ENCODE data around the gene LMO4.

The LMO4 gene

DNA sequence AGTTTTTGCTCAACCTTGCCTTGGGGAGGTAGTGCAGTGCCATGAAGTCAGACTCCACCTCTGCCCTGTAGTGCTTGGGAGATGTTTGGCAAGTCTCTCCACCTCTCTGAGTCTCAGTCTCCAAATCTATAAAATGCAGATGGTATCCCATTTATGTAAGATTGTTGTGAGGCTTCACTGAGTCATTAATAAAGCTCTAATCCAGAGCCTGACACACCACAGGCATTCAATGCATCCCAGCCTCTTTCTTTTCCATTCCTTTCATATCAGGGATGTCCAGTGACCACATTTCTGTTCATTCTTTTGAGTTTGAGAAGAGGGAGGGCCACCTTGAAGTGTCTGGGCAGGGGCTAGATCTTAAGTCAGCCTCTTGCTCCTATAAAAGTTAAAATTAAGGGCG is 37.6 kb upstream of the LMO4 start:
- H3K9ac ChIP-seq (ENCODE audit: low read length): no peak overlapping the region
- H3K79me2 ChIP-seq (ENCODE audit: low read length): no peaks in the 10 kb centered on the region
- no peaks in the 10 kb centered on the region for H3K4me1 ChIP-seq (ENCODE audit: low read length)
- peaks cover 8% of the 10 kb centered on the region; the same call in 1 of the 2 replicates for H3K27me3 ChIP-seq (ENCODE audit: low read depth, low read length)
- no peak overlapping the region for H3K4me3 ChIP-seq (ENCODE audit: low read length)
- H3K36me3 ChIP-seq (replicated peaks; ENCODE audit: low read depth, low read length): no peaks in the 10 kb centered on the region
- no peaks in the 10 kb centered on the region for H4K20me1 ChIP-seq (ENCODE audit: insufficient read depth, low read length)
- TF ChIP-seq, protein P1, sequence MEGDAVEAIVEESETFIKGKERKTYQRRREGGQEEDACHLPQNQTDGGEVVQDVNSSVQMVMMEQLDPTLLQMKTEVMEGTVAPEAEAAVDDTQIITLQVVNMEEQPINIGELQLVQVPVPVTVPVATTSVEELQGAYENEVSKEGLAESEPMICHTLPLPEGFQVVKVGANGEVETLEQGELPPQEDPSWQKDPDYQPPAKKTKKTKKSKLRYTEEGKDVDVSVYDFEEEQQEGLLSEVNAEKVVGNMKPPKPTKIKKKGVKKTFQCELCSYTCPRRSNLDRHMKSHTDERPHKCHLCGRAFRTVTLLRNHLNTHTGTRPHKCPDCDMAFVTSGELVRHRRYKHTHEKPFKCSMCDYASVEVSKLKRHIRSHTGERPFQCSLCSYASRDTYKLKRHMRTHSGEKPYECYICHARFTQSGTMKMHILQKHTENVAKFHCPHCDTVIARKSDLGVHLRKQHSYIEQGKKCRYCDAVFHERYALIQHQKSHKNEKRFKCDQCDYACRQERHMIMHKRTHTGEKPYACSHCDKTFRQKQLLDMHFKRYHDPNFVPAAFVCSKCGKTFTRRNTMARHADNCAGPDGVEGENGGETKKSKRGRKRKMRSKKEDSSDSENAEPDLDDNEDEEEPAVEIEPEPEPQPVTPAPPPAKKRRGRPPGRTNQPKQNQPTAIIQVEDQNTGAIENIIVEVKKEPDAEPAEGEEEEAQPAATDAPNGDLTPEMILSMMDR (IDR thresholded peaks at IDR 0.05; ENCODE audit: low read depth, low read length): no peak
- H2AFZ ChIP-seq (ENCODE audit: low read depth, low read length): no peak overlapping the region
- H3K27ac ChIP-seq (ENCODE audit: low read length): no peak overlapping the region
- H3K4me2 ChIP-seq (ENCODE audit: low read length): no peak overlapping the region
- H3K9me3 ChIP-seq (ENCODE audit: insufficient read depth, low read length): no peaks in the 10 kb centered on the region

- no peak overlapping the region for H3K4me2 ChIP-seq (ENCODE audit: low read length)
- H3K9ac ChIP-seq (ENCODE audit: low read length): no peak overlapping the region
- no peaks in the 10 kb centered on the region for H3K9me3 ChIP-seq (ENCODE audit: insufficient read depth, low read length)
- H3K27ac ChIP-seq (ENCODE audit: low read length): no peak overlapping the region
- H3K4me3 ChIP-seq (ENCODE audit: low read length): no peak overlapping the region
- H2AFZ ChIP-seq (ENCODE audit: low read depth, low read length): no peak overlapping the region
- H3K79me2 ChIP-seq (ENCODE audit: low read length): no peaks in the 10 kb centered on the region
- H3K36me3 ChIP-seq (replicated peaks; ENCODE audit: low read depth, low read length): no peaks in the 10 kb centered on the region
- TF ChIP-seq EZH2phosphoT487 (IDR thresholded peaks at IDR 0.05; ENCODE audit: low read depth): no peak
- TF ChIP-seq, protein P1 (IDR thresholded peaks at IDR 0.05; ENCODE audit: low read depth, low read length): peak; percentile 80
- no peaks in the 10 kb centered on the region for H3K4me1 ChIP-seq (ENCODE audit: low read length)
- H3K27me3 ChIP-seq (ENCODE audit: low read depth, low read length): peaks cover 8% of the 10 kb centered on the region; the same call in 1 of the 2 replicates
- H4K20me1 ChIP-seq (ENCODE audit: insufficient read depth, low read length): no peaks in the 10 kb centered on the region
Observed at GRCh38 chr1:87292684-87293493, 35.8 kb upstream of the LMO4 start.

DNA sequence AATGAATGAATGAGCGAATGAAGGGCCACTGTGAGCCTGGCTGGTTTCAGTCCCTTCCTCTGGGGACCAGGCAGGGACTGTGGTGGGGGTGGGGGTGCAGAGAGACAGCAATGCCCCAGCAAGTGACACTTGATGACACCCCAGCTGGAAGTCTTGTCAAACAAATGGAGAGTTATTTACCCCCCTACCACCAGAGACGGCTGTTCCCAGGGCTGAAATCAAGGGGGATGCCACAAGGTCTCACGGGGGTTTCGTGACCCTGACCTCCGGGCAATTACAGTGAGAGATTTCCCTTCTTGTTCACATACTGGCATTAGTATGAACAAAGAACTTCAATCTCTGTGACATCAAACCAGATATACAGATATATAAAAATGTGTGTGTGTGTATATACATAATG is 34.0 kb upstream of the LMO4 start:
- Histone ChIP-seq H3K4me3 (ENCODE audit: low read length) (no peak overlapping the region), H3K27me3 (ENCODE audit: low read depth, low read length) (peaks cover 6% of the 10 kb centered on the region; the same call in 1 of the 2 replicates), H3K27ac (ENCODE audit: low read length) (no peak overlapping the region), H3K79me2 (ENCODE audit: low read length) (no peaks in the 10 kb centered on the region), H3K9ac (ENCODE audit: low read length) (no peak overlapping the region), H4K20me1 (ENCODE audit: insufficient read depth, low read length) (no peaks in the 10 kb centered on the region), H3K36me3 (replicated peaks; ENCODE audit: low read depth, low read length) (no peaks in the 10 kb centered on the region), H3K9me3 (ENCODE audit: insufficient read depth, low read length) (no peaks in the 10 kb centered on the region), H3K4me1 (ENCODE audit: low read length) (no peaks in the 10 kb centered on the region), H3K4me2 (ENCODE audit: low read length) (no peak overlapping the region), H2AFZ (ENCODE audit: low read depth, low read length) (no peak overlapping the region)
- no peak for TF ChIP-seq EZH2phosphoT487 (IDR thresholded peaks at IDR 0.05; ENCODE audit: low read depth)

DNA sequence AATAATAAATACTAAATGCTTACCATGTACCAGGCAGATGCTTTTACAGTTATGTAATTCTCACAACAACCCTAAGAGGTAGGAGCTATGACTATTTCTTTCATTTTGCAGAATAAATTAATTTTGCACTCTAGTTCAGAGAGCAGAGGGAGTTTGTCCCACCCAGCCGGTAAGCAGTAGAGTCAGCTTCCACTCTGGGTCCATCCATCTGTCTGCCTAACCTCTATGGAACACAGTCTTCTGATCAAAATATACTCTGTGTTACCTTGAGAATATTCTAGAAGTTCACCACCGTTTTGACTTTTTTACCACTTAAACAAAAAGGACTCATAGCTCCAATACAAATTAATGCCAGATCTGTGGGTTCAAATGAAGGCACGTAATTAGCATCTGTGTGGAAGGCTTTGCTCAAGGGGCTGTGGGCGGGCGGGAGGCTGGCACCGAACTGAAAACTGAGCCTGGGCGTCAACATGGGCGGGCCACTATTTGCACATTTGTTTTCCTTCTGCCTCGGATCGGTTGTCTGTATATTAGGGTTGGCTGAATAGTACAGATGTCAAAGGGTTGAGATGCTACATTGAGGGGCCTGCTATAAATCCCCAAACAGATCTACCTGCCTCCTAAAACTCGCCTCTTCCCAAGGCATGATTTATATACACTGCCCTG is 33.1 kb upstream of the LMO4 start:
- no peak overlapping the region for H3K4me2 ChIP-seq (ENCODE audit: low read length)
- no peaks in the 10 kb centered on the region for H4K20me1 ChIP-seq (ENCODE audit: insufficient read depth, low read length)
- no peaks in the 10 kb centered on the region for H3K36me3 ChIP-seq (replicated peaks; ENCODE audit: low read depth, low read length)
- no peak overlapping the region for H3K9ac ChIP-seq (ENCODE audit: low read length)
- H3K79me2 ChIP-seq (ENCODE audit: low read length): no peaks in the 10 kb centered on the region
- no peaks in the 10 kb centered on the region for H3K4me1 ChIP-seq (ENCODE audit: low read length)
- H3K27ac ChIP-seq (ENCODE audit: low read length): no peak overlapping the region
- no peak for TF ChIP-seq EZH2phosphoT487 (IDR thresholded peaks at IDR 0.05; ENCODE audit: low read depth)
- TF ChIP-seq, protein P1 (IDR thresholded peaks at IDR 0.05; ENCODE audit: low read depth, low read length): no peak
- H3K27me3 ChIP-seq (ENCODE audit: low read depth, low read length): no peaks in the 10 kb centered on the region
- H3K9me3 ChIP-seq (ENCODE audit: insufficient read depth, low read length): no peaks in the 10 kb centered on the region
- no peak overlapping the region for H3K4me3 ChIP-seq (ENCODE audit: low read length)
- H2AFZ ChIP-seq (ENCODE audit: low read depth, low read length): no peak overlapping the region
